Esophagus squamous epithelium (tissue), 5 donors: Measurements from ENCODE around the gene KANSL1. TPM values are rescaled to one million over a fixed set of nuclear protein-coding genes. Genes with fewer than 3 reads are reported as not detected.

Experiments
- DNase-seq: peaks from one replicate; lab custom pipeline; 2025; lab: John Stamatoyannopoulos, UW
- H3K27ac ChIP-seq, 4 donors: fragments of 200-600 bp; sonication (generic); one replicate each; pipeline ENCODE4 v1.5.1; 2016 to 2019; ENCODE audit warnings: mild to moderate bottlenecking in 1 of 4
- H3K27me3 ChIP-seq, 4 donors: fragments of 200-600 bp; sonication (generic); 1 replicate in 3 of 4; 2 replicates in 1 of 4; pipeline versions ENCODE4 v1.5.1 to v1.6.0; 2017 to 2021; ENCODE audit warnings: antibody characterized with exemption in 1 of 4
- H3K36me3 ChIP-seq, 3 donors: fragments of 200-600 bp; sonication (generic); one replicate each; pipeline ENCODE4 v1.5.1; 2016 to 2019
- H3K4me1 ChIP-seq, 3 donors: fragments of 200-600 bp; sonication (generic); one replicate each; pipeline ENCODE4 v1.5.1; 2017 to 2019
- H3K4me3 ChIP-seq, 4 donors: fragments of 200-600 bp; sonication (generic); 1 replicate in 3 of 4; 2 replicates in 1 of 4; pipeline ENCODE4 v1.5.1; 2016 to 2019; ENCODE audit warnings: mild to moderate bottlenecking in 2 of 4, moderate library complexity in 1 of 4
- H3K9me3 ChIP-seq, 3 donors: fragments of 200-600 bp; sonication (generic); one replicate each; pipeline ENCODE4 v1.5.1; 2016 to 2019
- POLR2A ChIP-seq, 4 donors: fragments of 450-650 bp; IDR thresholded peaks; one replicate each; pipeline ENCODE4 v1.6.1; 2017; ENCODE audit warnings: antibody characterized with exemption in 4 of 4, mild to moderate bottlenecking in 4 of 4, moderate library complexity in 3 of 4
- WGBS, 2 donors: methylation state at CpG; one replicate each; pipeline ENCODE4 v1.1.5; 2018; 5-methylcytosine and 5-hydroxymethylcytosine counted together
- intact Hi-C: fragments of 100-400 bp; cut with DNase I; formaldehyde crosslinking; loops from one replicate; pipeline ENCODE4 v1.15.0; 2022
- total RNA-seq, 4 donors: library from RNA; depleted of rRNA; stranded (reverse); fragments of >200 nt; gene quantifications; one replicate each; pipeline ENCODE4 v1.1.0, GENCODE V29; 2016
- TF ChIP-seq, protein P1 (sequence below), 6 experiments: fragments of 450-650 bp in 4 of 6; fragments of 200-600 bp in 2 of 6; sonication (generic) in 2 of 6; IDR thresholded peaks; one replicate each; pipeline ENCODE4 v1.5.1; 2016 to 2019; ENCODE audit warnings: antibody characterized with exemption in 6 of 6, mild to moderate bottlenecking in 4 of 6, moderate library complexity in 4 of 6
- donor health status: DM: yes; HTN: yes; CAD: no.

The KANSL1 gene
- total RNA-seq, 4 donors from 2014 or later = 31.0 to 79.0 (median 51.8) TPM

DNA sequence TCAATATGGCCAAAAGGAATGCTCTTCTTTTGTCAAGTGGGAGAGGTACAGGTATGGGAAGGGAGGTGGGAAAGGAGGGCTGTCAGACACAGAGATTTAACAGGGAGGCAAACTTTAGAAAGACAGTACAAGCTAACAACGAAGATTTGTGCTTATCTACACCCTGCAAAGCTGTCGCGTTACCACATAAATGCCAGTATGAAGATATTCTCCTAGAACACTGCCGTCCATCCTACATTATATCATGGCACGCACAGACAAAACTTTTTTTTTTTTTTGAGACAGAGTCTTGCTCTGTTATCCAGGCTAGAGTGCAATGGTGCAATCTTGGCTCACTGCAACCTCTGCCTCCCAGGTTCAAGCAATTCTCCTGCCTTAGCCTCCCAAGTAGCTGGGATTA is 143.6 kb downstream of the KANSL1 start:
- DNase-seq = no peak
- no peak overlapping the region for H3K27ac ChIP-seq
- TF ChIP-seq POLR2A (IDR thresholded peaks at IDR 0.05) = no peak
- TF ChIP-seq, protein P1, sequence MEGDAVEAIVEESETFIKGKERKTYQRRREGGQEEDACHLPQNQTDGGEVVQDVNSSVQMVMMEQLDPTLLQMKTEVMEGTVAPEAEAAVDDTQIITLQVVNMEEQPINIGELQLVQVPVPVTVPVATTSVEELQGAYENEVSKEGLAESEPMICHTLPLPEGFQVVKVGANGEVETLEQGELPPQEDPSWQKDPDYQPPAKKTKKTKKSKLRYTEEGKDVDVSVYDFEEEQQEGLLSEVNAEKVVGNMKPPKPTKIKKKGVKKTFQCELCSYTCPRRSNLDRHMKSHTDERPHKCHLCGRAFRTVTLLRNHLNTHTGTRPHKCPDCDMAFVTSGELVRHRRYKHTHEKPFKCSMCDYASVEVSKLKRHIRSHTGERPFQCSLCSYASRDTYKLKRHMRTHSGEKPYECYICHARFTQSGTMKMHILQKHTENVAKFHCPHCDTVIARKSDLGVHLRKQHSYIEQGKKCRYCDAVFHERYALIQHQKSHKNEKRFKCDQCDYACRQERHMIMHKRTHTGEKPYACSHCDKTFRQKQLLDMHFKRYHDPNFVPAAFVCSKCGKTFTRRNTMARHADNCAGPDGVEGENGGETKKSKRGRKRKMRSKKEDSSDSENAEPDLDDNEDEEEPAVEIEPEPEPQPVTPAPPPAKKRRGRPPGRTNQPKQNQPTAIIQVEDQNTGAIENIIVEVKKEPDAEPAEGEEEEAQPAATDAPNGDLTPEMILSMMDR (IDR thresholded peaks at IDR 0.05) = no peak
- no peak overlapping the region for H3K4me3 ChIP-seq
- peaks cover 0 to 21% (median 3%) of the 10 kb centered on the region in 3 donors for H3K4me1 ChIP-seq
- H3K27me3 ChIP-seq = no peaks in the 10 kb centered on the region
- intact Hi-C loops = no loop called here
- WGBS, 2 donors = 96 to 97% methylated on average over 5 of the region's 5 CpGs
- no peaks in the 10 kb centered on the region for H3K9me3 ChIP-seq
- H3K36me3 ChIP-seq = peaks cover 0 to 93% (median 16%) of the 10 kb centered on the region in 3 donors

DNA sequence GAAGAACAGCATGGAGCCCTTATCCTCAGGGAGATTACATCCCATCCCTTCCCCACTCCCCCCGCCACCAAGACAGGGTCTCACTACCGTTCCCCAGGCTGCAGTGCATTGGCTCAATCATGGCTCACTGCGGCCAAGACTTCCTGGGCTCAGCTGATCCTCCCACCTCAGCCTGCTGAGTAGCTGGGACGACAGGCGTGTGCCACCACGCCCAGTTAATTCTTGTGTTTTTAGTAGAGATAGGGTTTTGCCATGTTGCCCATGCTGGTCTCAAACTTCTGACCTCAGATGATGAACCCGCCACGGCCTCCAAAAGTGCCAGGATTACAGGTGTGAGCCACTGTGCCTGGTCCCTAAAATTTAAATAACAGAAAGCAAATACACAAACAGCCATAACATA is 145.4 kb downstream of the KANSL1 start:
- H3K36me3 ChIP-seq = peaks cover 0 to 89% (median 16%) of the 10 kb centered on the region in 3 donors
- WGBS, 2 donors = 88 to 94% methylated on average over 8 of the region's 8 CpGs
- intact Hi-C loops = no loop called here

DNA sequence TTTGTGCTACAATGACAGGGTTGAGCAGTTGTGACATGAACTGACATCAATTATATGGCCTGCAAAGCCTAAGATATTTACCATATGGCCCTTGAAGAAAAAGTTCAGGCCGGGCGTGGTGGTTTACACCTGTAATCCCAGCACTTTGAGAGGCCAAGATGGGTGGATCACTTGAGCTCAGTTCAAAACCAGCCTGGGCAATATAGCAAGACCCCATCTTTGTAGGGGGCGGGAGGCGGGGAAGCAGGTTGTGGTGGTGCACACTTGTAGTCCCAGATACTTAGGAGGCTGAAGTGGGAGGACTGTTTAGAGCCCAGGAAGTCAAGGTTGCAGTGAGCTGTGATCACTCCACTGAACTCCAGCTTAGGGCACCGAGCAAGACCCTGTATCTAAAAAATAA is 145.8 kb downstream of the KANSL1 start:
- 83 to 91% methylated on average over 3 to 5 of the region's 5 CpGs for WGBS, 2 donors
- intact Hi-C loops = no loop called here
- H3K27ac ChIP-seq = no peak overlapping the region

More for the DNA sequence above, 145.4 kb downstream of the KANSL1 start:
- Histone ChIP-seq H3K27ac (no peak overlapping the region), H3K4me1 (peaks cover 0 to 39% (median 13%) of the 10 kb centered on the region in 3 donors), H3K9me3 (no peaks in the 10 kb centered on the region), H3K27me3 (no peaks in the 10 kb centered on the region), H3K4me3 (no peak overlapping the region)
- no peak for TF ChIP-seq POLR2A (IDR thresholded peaks at IDR 0.05)
- TF ChIP-seq, protein P1 (IDR thresholded peaks at IDR 0.05) = no peak
- no peak for DNase-seq

DNA sequence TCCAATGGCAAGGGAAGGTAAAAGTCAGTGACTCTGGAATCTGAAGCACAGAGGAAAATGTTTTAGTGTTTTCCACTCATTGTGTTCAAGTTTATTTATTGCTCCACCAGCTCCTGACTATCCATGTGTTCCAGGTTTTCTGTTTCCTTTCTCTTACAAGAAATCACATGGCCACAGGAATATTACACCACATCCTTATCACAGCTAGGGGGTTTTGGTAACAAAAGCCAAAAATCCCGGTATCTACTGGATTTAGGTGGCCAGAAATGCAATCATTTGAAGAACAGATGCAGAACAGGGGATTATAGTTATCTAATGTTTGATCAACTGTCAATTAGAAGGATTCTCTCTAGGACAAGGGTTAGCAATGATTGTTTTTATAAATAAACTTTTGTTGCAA is 146.3 kb downstream of the KANSL1 start:
- no peak for DNase-seq

More for the DNA sequence above, 145.8 kb downstream of the KANSL1 start:
- TF ChIP-seq, protein P1 (IDR thresholded peaks at IDR 0.05) = no peak
- no peak for TF ChIP-seq POLR2A (IDR thresholded peaks at IDR 0.05)
- Histone ChIP-seq H3K4me1 (peaks cover 0 to 40% (median 13%) of the 10 kb centered on the region in 3 donors), H3K9me3 (no peaks in the 10 kb centered on the region), H3K36me3 (peaks cover 0 to 93% (median 16%) of the 10 kb centered on the region in 3 donors), H3K27me3 (no peaks in the 10 kb centered on the region), H3K4me3 (no peak overlapping the region)
- DNase-seq = no peak

DNA sequence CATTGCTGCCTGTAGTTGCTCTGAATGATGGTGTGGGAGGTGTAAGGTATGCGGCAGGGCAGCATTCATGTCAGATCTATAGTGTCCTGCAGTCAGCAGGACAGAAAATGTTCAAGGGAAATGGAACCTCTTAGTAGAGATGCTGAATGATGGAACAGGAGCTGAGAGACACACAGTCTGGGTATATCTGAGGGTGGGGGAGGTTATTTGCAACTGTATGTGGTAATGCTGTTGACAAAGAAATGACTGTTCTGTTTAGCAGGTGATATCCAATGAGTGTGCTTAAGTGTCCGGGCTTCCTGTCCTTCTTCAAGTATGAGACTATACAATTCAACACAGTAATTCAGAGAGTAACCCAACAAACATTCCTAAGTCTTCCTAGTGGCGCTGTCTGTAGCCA is 147.6 kb downstream of the KANSL1 start:
- peak overlapping the region in 1 of 4 donors; percentile 51 for H3K27ac ChIP-seq
- H3K9me3 ChIP-seq = no peaks in the 10 kb centered on the region
- DNase-seq = no peak
- peaks cover 0 to 94% (median 16%) of the 10 kb centered on the region in 3 donors for H3K36me3 ChIP-seq
- no peaks in the 10 kb centered on the region for H3K27me3 ChIP-seq
- intact Hi-C loops = no loop called here
- 80 to 82% methylated on average over 3 of the region's 3 CpGs for WGBS, 2 donors
- H3K4me3 ChIP-seq = no peak overlapping the region
- TF ChIP-seq, protein P1 (IDR thresholded peaks at IDR 0.05) = no peak
- no peak for TF ChIP-seq POLR2A (IDR thresholded peaks at IDR 0.05)
- peaks cover 0 to 40% (median 13%) of the 10 kb centered on the region in 3 donors for H3K4me1 ChIP-seq

More for the DNA sequence above, 146.3 kb downstream of the KANSL1 start:
- no peak overlapping the region for H3K4me3 ChIP-seq
- no peaks in the 10 kb centered on the region for H3K9me3 ChIP-seq
- H3K36me3 ChIP-seq = peaks cover 0 to 93% (median 16%) of the 10 kb centered on the region in 3 donors
- intact Hi-C loops = no loop called here
- H3K4me1 ChIP-seq = peaks cover 0 to 40% (median 13%) of the 10 kb centered on the region in 3 donors
- H3K27ac ChIP-seq = no peak overlapping the region
- TF ChIP-seq, protein P1 (IDR thresholded peaks at IDR 0.05) = peak in 1 of 6 experiments; percentile 6
- no peak for TF ChIP-seq POLR2A (IDR thresholded peaks at IDR 0.05)
- WGBS, 2 donors = 67 to 88% methylated on average over 1 of the region's 1 CpG
- no peaks in the 10 kb centered on the region for H3K27me3 ChIP-seq
